Skeletal muscle satellite cell (primary cell): ENCODE results near the gene FOXN3.

Experiments
- H3K27me3 ChIP-seq: 2 replicates; pipeline ENCODE4 v1.7.0; 2013; ENCODE audit warnings: low read length; ENCODE audit not compliant: control insufficient read depth, insufficient read depth
- H3K36me3 ChIP-seq: 2 replicates; pipeline ENCODE4 v1.7.0; 2013; ENCODE audit warnings: mild to moderate bottlenecking, control low read depth, low read length; ENCODE audit not compliant: insufficient read depth
- H3K4me1 ChIP-seq: 2 replicates; pipeline ENCODE4 v1.7.0; 2013; ENCODE audit warnings: low read length; ENCODE audit not compliant: control insufficient read depth, insufficient read depth
- H3K4me2 ChIP-seq: 2 replicates; pipeline ENCODE4 v1.7.0; 2013; ENCODE audit warnings: mild to moderate bottlenecking, low read length
- H3K4me3 ChIP-seq: 2 replicates; pipeline ENCODE4 v1.7.0; 2013; ENCODE audit warnings: low read length
- H3K9ac ChIP-seq: 2 replicates; pipeline ENCODE4 v1.7.0; 2013; ENCODE audit warnings: mild to moderate bottlenecking, low read depth, low read length, moderate library complexity
- H3K9me3 ChIP-seq: replicated peaks from 2 replicates; pipeline ENCODE4 v1.7.0; 2013; ENCODE audit warnings: mild to moderate bottlenecking, control low read depth, low read length

FOXN3 gene

GRCh38 chr14:89339158-89339557 is 77.9 kb downstream of the FOXN3 start:
- Histone ChIP-seq H3K4me2 (no peak overlapping the region), H3K9ac (no peak overlapping the region), H3K9me3 (no peaks in the 10 kb centered on the region), H3K4me3 (no peak overlapping the region), H3K27me3 (no peaks in the 10 kb centered on the region), H3K36me3 (no peaks in the 10 kb centered on the region), H3K4me1 (peaks cover 20% of the 10 kb centered on the region)

GRCh38 chr14:89336338-89336737 is 80.7 kb downstream of the FOXN3 start:
- Histone ChIP-seq H3K36me3 (no peaks in the 10 kb centered on the region), H3K9ac (no peak overlapping the region), H3K27me3 (no peaks in the 10 kb centered on the region), H3K4me2 (no peak overlapping the region), H3K4me3 (no peak overlapping the region), H3K4me1 (peaks cover 34% of the 10 kb centered on the region), H3K9me3 (no peaks in the 10 kb centered on the region)

DNA sequence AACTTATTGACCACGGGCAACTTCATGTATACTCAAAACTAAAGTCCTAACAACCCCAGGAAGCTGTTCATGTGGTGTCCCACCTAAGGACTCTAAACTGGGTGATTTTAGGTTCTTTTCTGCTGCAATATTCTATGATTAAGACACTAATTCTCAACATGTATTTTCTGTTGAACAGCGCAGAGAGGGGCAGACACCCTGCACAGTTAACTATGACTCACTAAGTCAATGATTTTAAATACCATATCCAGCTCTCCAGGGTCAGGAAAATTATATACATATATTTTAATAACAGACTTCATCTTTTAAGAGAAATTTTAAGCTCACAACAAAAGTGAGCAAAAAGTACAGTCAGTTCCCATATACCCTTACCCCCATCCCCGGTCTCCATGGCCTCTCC is 85.0 kb downstream of the FOXN3 start:
- H3K4me2 ChIP-seq: peak overlapping the region; percentile 45
- peaks cover 47% of the 10 kb centered on the region for H3K4me1 ChIP-seq
- no peaks in the 10 kb centered on the region for H3K9me3 ChIP-seq
- H3K27me3 ChIP-seq: no peaks in the 10 kb centered on the region
- H3K36me3 ChIP-seq: peaks cover 4% of the 10 kb centered on the region
- no peak overlapping the region for H3K9ac ChIP-seq
- no peak overlapping the region for H3K4me3 ChIP-seq

DNA sequence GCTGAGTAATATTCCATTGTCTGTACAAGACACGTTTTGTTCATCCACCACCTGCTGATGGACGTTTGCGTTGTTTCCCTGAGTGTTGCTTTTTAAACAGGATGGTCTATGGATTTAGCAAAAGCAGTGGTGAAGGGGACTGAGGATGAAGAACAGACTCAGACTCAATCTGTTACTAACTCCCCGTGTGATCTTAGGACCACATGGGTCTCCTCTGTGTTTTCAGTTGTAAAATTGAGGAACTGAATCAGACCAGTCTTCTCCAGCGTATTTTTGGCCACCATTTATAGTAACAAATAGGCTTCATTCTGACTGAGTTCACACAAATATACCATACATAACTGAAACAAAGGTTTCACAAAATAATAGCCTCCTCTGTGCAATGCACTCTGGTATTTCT is 85.6 kb downstream of the FOXN3 start:
- H3K9me3 ChIP-seq: no peaks in the 10 kb centered on the region
- peaks cover 47% of the 10 kb centered on the region for H3K4me1 ChIP-seq
- no peak overlapping the region for H3K4me3 ChIP-seq
- H3K27me3 ChIP-seq: no peaks in the 10 kb centered on the region
- H3K36me3 ChIP-seq: peaks cover 4% of the 10 kb centered on the region
- no peak overlapping the region for H3K9ac ChIP-seq
- no peak overlapping the region for H3K4me2 ChIP-seq

DNA sequence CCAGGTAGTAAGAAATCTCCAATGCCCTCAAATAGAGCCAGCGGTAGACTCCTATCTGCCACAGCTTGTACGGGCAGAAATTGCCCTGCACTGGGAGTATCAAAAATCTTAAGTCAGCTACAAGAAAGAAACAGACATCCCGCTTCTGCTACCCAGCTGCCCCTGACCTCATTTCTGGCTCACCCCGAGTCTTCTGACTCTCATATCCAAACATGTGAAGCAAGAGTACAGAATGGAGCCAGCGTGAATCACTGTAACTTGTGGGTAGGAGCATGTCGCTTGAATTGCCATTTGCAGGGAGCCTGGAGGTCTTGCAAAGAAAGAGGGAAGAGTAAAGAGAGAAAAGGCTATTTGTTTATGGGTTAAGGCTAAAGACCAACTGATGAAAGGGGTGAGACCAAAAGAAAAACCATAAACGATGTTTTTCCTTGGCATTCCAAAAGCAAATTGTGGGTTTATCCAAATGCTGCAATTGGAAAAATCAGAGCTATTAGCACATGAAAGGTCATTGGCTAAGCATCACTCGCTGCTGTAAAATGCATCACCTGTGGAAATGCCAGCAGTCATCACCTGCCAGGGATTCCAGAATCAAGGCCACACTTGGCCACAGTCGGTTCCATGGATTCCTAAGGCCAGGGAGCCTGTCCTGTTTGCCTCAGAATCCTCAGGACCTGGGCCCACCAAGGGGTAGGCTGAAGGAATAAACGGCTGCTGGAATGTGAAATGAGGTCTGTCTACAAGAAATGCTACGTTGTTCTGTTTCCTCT is 86.6 kb downstream of the FOXN3 start:
- Histone ChIP-seq H3K36me3 (peaks cover 10% of the 10 kb centered on the region), H3K4me2 (peak overlapping the region; percentile 79), H3K27me3 (no peaks in the 10 kb centered on the region), H3K4me3 (peak overlapping the region; percentile 50), H3K9me3 (no peaks in the 10 kb centered on the region), H3K9ac (peak overlapping the region; percentile 58), H3K4me1 (peaks cover 47% of the 10 kb centered on the region)

GRCh38 chr14:89327771-89328212 is 89.2 kb downstream of the FOXN3 start:
- no peaks in the 10 kb centered on the region for H3K9me3 ChIP-seq
- peaks cover 47% of the 10 kb centered on the region for H3K4me1 ChIP-seq
- H3K4me2 ChIP-seq: peak overlapping the region; percentile 24
- H3K9ac ChIP-seq: no peak overlapping the region
- H3K36me3 ChIP-seq: peaks cover 10% of the 10 kb centered on the region
- no peaks in the 10 kb centered on the region for H3K27me3 ChIP-seq
- no peak overlapping the region for H3K4me3 ChIP-seq

DNA sequence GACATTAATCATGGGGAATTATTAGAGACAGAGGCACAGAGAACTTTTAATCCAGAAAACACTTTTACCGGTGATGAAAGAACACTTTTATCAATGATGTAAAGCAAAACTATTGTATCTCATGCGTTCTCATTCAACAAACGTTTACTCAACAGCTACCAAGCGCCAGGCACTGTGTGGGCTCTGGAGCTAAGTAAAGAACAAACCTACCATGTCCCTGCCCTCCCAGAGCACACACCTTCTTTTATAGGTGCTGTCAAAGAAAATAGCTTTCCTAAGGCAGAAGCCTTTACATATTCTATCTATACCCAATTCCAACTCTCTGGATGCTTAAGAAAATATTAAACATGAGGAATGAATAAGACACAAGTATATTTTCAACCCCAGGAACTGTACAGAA is 91.1 kb downstream of the FOXN3 start:
- Histone ChIP-seq H3K9ac (no peak overlapping the region), H3K4me3 (no peak overlapping the region), H3K9me3 (no peaks in the 10 kb centered on the region), H3K4me2 (no peak overlapping the region), H3K4me1 (peaks cover 29% of the 10 kb centered on the region), H3K36me3 (peaks cover 10% of the 10 kb centered on the region), H3K27me3 (no peaks in the 10 kb centered on the region)

DNA sequence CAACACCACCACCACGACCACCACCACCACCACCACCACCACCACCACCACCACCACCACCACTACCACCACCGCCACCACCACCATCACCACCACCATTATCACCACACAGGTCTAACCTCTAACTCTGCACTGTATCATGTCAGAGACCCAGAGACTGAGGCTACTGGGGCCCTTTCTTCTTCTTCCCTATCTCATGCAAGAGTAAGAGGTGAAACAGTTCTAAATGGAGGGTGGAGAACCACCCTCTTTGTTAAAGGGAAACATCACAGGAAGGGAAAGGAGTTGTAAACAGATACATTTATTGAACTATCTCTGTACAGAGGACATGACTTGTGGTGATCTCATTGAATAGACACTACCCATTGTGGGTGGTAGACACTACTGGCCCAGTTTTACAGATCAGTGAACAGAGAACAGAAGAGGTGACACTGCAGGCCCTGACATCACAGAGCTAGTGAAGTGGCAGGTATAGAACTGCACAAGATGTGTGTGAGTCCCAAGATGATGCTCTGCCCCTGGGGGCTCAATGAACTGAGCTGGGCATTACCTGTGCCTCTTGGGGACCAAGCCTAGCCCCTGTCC is 91.6 kb downstream of the FOXN3 start:
- H3K4me2 ChIP-seq: no peak overlapping the region
- H3K4me3 ChIP-seq: no peak overlapping the region
- no peaks in the 10 kb centered on the region for H3K27me3 ChIP-seq
- H3K9ac ChIP-seq: no peak overlapping the region
- H3K4me1 ChIP-seq: peaks cover 28% of the 10 kb centered on the region
- H3K9me3 ChIP-seq: no peaks in the 10 kb centered on the region
- peaks cover 10% of the 10 kb centered on the region for H3K36me3 ChIP-seq

DNA sequence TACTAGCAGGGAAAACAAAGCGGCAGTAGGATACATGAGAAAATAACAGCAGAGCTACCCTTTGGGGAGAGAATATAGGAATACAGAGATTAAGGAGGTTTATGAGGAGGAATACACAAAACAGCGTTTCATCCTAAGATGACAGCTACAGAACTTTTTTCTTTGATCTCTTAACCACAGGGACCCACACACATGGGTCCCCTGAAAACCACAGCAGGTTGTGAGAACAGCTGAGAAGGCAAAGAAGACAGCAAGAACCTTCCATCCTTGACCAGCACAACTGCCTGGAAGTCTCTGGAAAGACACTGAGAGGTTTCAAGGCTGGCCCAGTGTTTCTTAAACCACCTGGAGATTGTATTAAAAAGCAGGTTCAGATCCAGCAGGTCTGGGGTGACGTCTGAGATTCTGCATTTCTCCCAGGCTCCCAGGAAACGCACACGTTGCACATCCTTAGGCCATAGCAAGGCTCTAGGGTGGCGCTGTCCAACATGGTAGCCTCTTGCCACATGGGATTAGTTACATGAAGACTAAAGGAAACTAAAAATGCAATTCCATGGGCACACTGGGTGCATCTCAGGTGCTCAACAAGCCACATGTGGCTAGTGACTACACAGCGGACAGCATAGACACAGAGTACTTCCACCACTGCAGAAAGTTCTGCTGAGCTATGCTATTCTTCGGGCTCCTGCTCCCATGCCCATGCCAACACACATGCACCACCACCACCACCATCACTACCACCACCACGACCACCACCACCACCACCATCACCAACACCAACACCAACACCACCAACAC is 92.3 kb downstream of the FOXN3 start:
- H3K9ac ChIP-seq: no peak overlapping the region
- H3K4me2 ChIP-seq: no peak overlapping the region
- no peak overlapping the region for H3K4me3 ChIP-seq
- no peaks in the 10 kb centered on the region for H3K9me3 ChIP-seq
- peaks cover 10% of the 10 kb centered on the region for H3K36me3 ChIP-seq
- peaks cover 25% of the 10 kb centered on the region for H3K4me1 ChIP-seq
- no peaks in the 10 kb centered on the region for H3K27me3 ChIP-seq

GRCh38 chr14:89320381-89321000 is 96.5 kb downstream of the FOXN3 start:
- Histone ChIP-seq H3K4me2 (no peak overlapping the region), H3K36me3 (peaks cover 3% of the 10 kb centered on the region), H3K4me3 (no peak overlapping the region), H3K9ac (no peak overlapping the region), H3K4me1 (peaks cover 14% of the 10 kb centered on the region), H3K27me3 (no peaks in the 10 kb centered on the region), H3K9me3 (no peaks in the 10 kb centered on the region)

- H3K9me3 ChIP-seq: no peaks in the 10 kb centered on the region
- H3K4me1 ChIP-seq: peaks cover 14% of the 10 kb centered on the region
- no peak overlapping the region for H3K9ac ChIP-seq
- H3K4me2 ChIP-seq: no peak overlapping the region
- peaks cover 6% of the 10 kb centered on the region for H3K36me3 ChIP-seq
- H3K4me3 ChIP-seq: no peak overlapping the region
- no peaks in the 10 kb centered on the region for H3K27me3 ChIP-seq
Measured at GRCh38 chr14:89319687-89320086, 97.3 kb downstream of the FOXN3 start.
